K562 (cell line): ENCODE results near the gene OMA1. TPM values are rescaled to one million over a fixed set of nuclear protein-coding genes. Genes with fewer than 3 reads are reported as not detected.

Experiments
- ATAC-seq: fragments of 200-7000 bp; cut with Tn5 transposase; 3 replicates; pipeline ENCODE4 v1.9.1; 2020; ENCODE audit warnings: moderate library complexity
- BruUV-seq: library from RNA; stranded (reverse); fragments of 400-500 nt; replicated peaks from 2 replicates; lab custom pipeline; 2021; lab: Mats Ljungman, UMichigan
- CTCF ChIA-PET: fragments of 300-600 bp; formaldehyde crosslinking; extraction: SDS; loops from one replicate; lab custom pipeline; 2021; ENCODE audit warnings: low intra/inter-chr PET ratio; lab: Yijun Ruan, JAX
- POLR2A ChIA-PET: fragments of 300-600, 350-650 bp; sonication (Branson Sonifier 250); formaldehyde crosslinking; extraction: SDS; loops from one replicate; lab custom pipeline; 2021; ENCODE audit warnings: antibody characterized with exemption, inconsistent platforms; lab: Yijun Ruan, JAX
- DNase-seq, 4 experiments: peaks; one replicate each; pipeline versions ENCODE4 v3.0.0 to v3.0.0-alpha.2; 2011 to 2018; ENCODE audit warnings: low spot score in 3 of 4, mixed read lengths in 3 of 4; ENCODE audit errors: extremely low read depth in 1 of 4
- FAIRE-seq: peaks from 2 replicates; lab custom pipeline; 2011; peaks lifted over from hg19 to GRCh38; lab: Jason Lieb, UNC
- H2AFZ ChIP-seq: 2 replicates; pipeline ENCODE4 v1.6.0; 2011; ENCODE audit warnings: low read depth, low read length, control low read depth, inconsistent platforms
- H3K27ac ChIP-seq: fragments of 200-600 bp; 3 replicates; pipeline ENCODE4 v1.8.0; 2011; ENCODE audit warnings: low read depth, mild to moderate bottlenecking, control low read depth, inconsistent platforms, low read length, moderate library complexity, mixed read lengths; ENCODE audit errors: extremely low read depth
- H3K27me3 ChIP-seq, 2 experiments: fragments of 300-600 bp in 1 of 2; 2 replicates in 1 of 2; 3 replicates in 1 of 2; pipeline versions ENCODE4 v1.6.0 to v1.8.0; 2011; ENCODE audit warnings: inconsistent platforms in 2 of 2, low read length in 2 of 2, mild to moderate bottlenecking in 1 of 2, mixed read lengths in 1 of 2, moderate library complexity in 1 of 2; ENCODE audit not compliant: control insufficient read depth in 2 of 2, insufficient read depth in 2 of 2
- H3K36me3 ChIP-seq: fragments of 300-600 bp; 3 replicates; pipeline ENCODE4 v1.8.0; 2011; ENCODE audit warnings: mild to moderate bottlenecking, low read length, inconsistent platforms; ENCODE audit not compliant: control insufficient read depth, insufficient read depth
- H3K4me1 ChIP-seq, 2 experiments: fragments of 200-600 bp in 1 of 2; replicated peaks in 1 of 2; 2 replicates in 1 of 2; 3 replicates in 1 of 2; pipeline versions ENCODE4 v1.5.1 to v1.8.0; 2011; ENCODE audit warnings: inconsistent platforms in 2 of 2, low read length in 2 of 2, mild to moderate bottlenecking in 1 of 2, mixed read lengths in 1 of 2, moderate library complexity in 1 of 2; ENCODE audit not compliant: control insufficient read depth in 2 of 2, insufficient read depth in 2 of 2
- H3K4me2 ChIP-seq: 2 replicates; pipeline ENCODE4 v1.6.1; 2011; ENCODE audit warnings: low read length, control low read depth, inconsistent platforms, mixed read lengths; ENCODE audit not compliant: insufficient read depth
- H3K4me3 ChIP-seq: fragments of 200-600 bp; sonication (generic), shearing (Covaris generic); 2 replicates; pipeline ENCODE4 v1.5.1; 2016; ENCODE audit warnings: control low read depth, inconsistent platforms
- H3K79me2 ChIP-seq: fragments of 200-600 bp; 3 replicates; pipeline ENCODE4 v1.8.0; 2011; ENCODE audit warnings: low read length, inconsistent platforms; ENCODE audit not compliant: control insufficient read depth, insufficient read depth
- H3K9ac ChIP-seq, 2 experiments: 2 replicates each; pipeline versions ENCODE4 v1.6.0 to v1.6.1; 2011; ENCODE audit warnings: low read depth in 2 of 2, low read length in 2 of 2, control low read depth in 1 of 2, inconsistent platforms in 1 of 2, mild to moderate bottlenecking in 1 of 2, mixed read lengths in 1 of 2; ENCODE audit not compliant: insufficient read depth in 1 of 2
- H3K9me1 ChIP-seq: one replicate; pipeline ENCODE4 v1.6.0; 2011; ENCODE audit warnings: inconsistent platforms, mild to moderate bottlenecking, low read length, moderate library complexity; ENCODE audit not compliant: control insufficient read depth, insufficient read depth
- H3K9me3 ChIP-seq: replicated peaks from 2 replicates; pipeline ENCODE4 v1.5.1; 2011; ENCODE audit warnings: low read depth, low read length, inconsistent platforms; ENCODE audit not compliant: control insufficient read depth, insufficient read depth
- H4K20me1 ChIP-seq: replicated peaks from 2 replicates; pipeline ENCODE4 v1.6.1; 2011; ENCODE audit warnings: low read length, inconsistent platforms, mixed read lengths; ENCODE audit not compliant: control insufficient read depth, insufficient read depth
- ATF6 ChIP-seq: sonication (generic); formaldehyde crosslinking; IDR thresholded peaks from 2 replicates; pipeline ENCODE4 v1.4.0; 2020; ENCODE audit warnings: mild to moderate bottlenecking, missing genetic modification reagents
- BACH1 ChIP-seq: fragments of 200-800 bp; sonication (Bioruptor generic); IDR thresholded peaks from 2 replicates; pipeline ENCODE4 v1.6.1; 2016; ENCODE audit warnings: missing genetic modification characterization, missing compliant biosample characterization
- ELK3 ChIP-seq: fragments of 450-650 bp; formaldehyde crosslinking; IDR thresholded peaks from 2 replicates; pipeline ENCODE4 v1.4.0; 2020; ENCODE audit warnings: mild to moderate bottlenecking
- FIP1L1 ChIP-seq: fragments of 200-400 bp; formaldehyde crosslinking; IDR thresholded peaks from 2 replicates; pipeline ENCODE4 v1.6.1; 2018; ENCODE audit warnings: mild to moderate bottlenecking, low read depth, low read length; ENCODE audit not compliant: poor library complexity, severe bottlenecking
- GTF2E2 ChIP-seq: fragments of 200-800 bp; sonication (Bioruptor generic); IDR thresholded peaks from 2 replicates; pipeline ENCODE4 v1.6.1; 2016; ENCODE audit warnings: missing genetic modification characterization, missing compliant biosample characterization
- HCFC1 ChIP-seq: IDR thresholded peaks from 2 replicates; pipeline ENCODE4 v1.6.1; 2012; ENCODE audit warnings: low read depth, low read length, improper control_type of control experiment
- HMG20B ChIP-seq: fragments of 250-450 bp; sonication (Bioruptor Pico); IDR thresholded peaks from 2 replicates; pipeline ENCODE4 v1.5.0; 2021; ENCODE audit warnings: mild to moderate bottlenecking
- MIER1 ChIP-seq: fragments of 450-650 bp; IDR thresholded peaks from 2 replicates; pipeline ENCODE4 v1.6.1; 2016; ENCODE audit warnings: antibody characterized with exemption, mild to moderate bottlenecking, low read depth
- MTF1 ChIP-seq: fragments of 250-450 bp; sonication (Bioruptor Pico); IDR thresholded peaks from 2 replicates; pipeline ENCODE4 v1.9.0; 2021; ENCODE audit warnings: moderate library complexity, mild to moderate bottlenecking, inconsistent platforms, borderline replicate concordance
- THRAP3 ChIP-seq: fragments of 450-650 bp; IDR thresholded peaks from 2 replicates; pipeline ENCODE4 v1.6.1; 2016; ENCODE audit warnings: mild to moderate bottlenecking, inconsistent platforms, borderline replicate concordance
- ZFP1 ChIP-seq: fragments of 450-650 bp; formaldehyde crosslinking; IDR thresholded peaks from 2 replicates; pipeline ENCODE4 v1.4.0; 2020; ENCODE audit warnings: mild to moderate bottlenecking, mixed read lengths
- ZFPM2 ChIP-seq: fragments of 250-450 bp; sonication (Bioruptor Pico); IDR thresholded peaks from 2 replicates; pipeline ENCODE4 v1.5.1; 2022; ENCODE audit warnings: mild to moderate bottlenecking
- ZNF507 ChIP-seq: conservative IDR thresholded peaks from 2 replicates; pipeline ENCODE4 v1.6.1; 2017; ENCODE audit warnings: missing genetic modification characterization, missing compliant biosample characterization
- ZNF609 ChIP-seq: sonication (generic); formaldehyde crosslinking; IDR thresholded peaks from 2 replicates; pipeline ENCODE4 v1.8.1; 2023; ENCODE audit warnings: missing genetic modification reagents, mild to moderate bottlenecking, borderline replicate concordance
- WGBS: fragments of 100-300 bp; shearing (Covaris generic); methylation state at CpG from one replicate; pipeline ENCODE4 v1.1.6; 2016; ENCODE audit warnings: low coverage, mixed read lengths; ENCODE audit not compliant: insufficient coverage; ENCODE audit errors: missing lambda C conversion rate; 5-methylcytosine and 5-hydroxymethylcytosine counted together
- in situ Hi-C: fragments of 300-500 bp; cut with MboI; formaldehyde crosslinking; loops from 4 replicates; pipeline ENCODE4 v1.15.0; 2018; ENCODE audit warnings: inconsistent platforms, mixed read lengths
- intact Hi-C: fragments of 100-400 bp; cut with micrococcal nuclease; formaldehyde crosslinking; loops from 2 replicates; pipeline ENCODE4 v1.14.2; 2022
- polyA plus RNA-seq, 8 experiments: library from polyadenylated mRNA; depleted of rRNA in 4 of 8; stranded (reverse) in 5 of 8; unstranded in 3 of 8; fragments of >200 nt; fragmentation: Nextera tagmentation in 2 of 8; fragmentation: Illumina TruSeq in 1 of 8; extraction: Ambion mirVana in 2 of 8; extraction: Trizol in 1 of 8; gene quantifications; 2 replicates each; pipeline versions ENCODE4 v1.2.1 to v1.2.3, GENCODE V29; 2011 to 2014; ENCODE audit warnings: inconsistent platforms in 1 of 8, missing spikeins in 1 of 8
- total RNA-seq, 7 experiments: library from RNA; depleted of rRNA in 6 of 7; stranded (reverse); fragments of >200 nt in 6 of 7; fragmentation: Illumina TruSeq in 2 of 7; extraction: Trizol in 2 of 7; gene quantifications; 2 replicates each; pipeline versions ENCODE4 v1.2.1 to v1.2.3, GENCODE V29; 2011 to 2021; ENCODE audit warnings: low replicate concordance in 1 of 7

The OMA1 gene
- total and polyA plus RNA-seq, 9 of the 15 experiments (the other 6 are each of a cell fraction or from before 2014, with no cell fraction given): 16.6 to 51.5 (median 33.5) TPM

GRCh38 chr1:58513956-58514355 is 32.6 kb downstream of the OMA1 start (continued):
- no peak for TF ChIP-seq BACH1 (tag)

- DNase-seq (no peak), ATAC-seq (no peak), FAIRE-seq (no peak)
- no peaks in the 10 kb centered on the region for H3K4me1 ChIP-seq
- no peak overlapping the region for H3K9ac ChIP-seq
- ChIA-PET CTCF (no interaction called here), POLR2A (interaction anchor here (0.5 to 0.7 kb wide), 2 partner anchors 12 to 1239 kb away, joined by 3 read pairs; no protein-coding TSS in a partner anchor)
- H4K20me1 ChIP-seq: no peaks in the 10 kb centered on the region
- no peak overlapping the region for H3K4me2 ChIP-seq
- no peak overlapping the region for H3K4me3 ChIP-seq
- in situ Hi-C loops: loop anchor here (25.0 kb wide), 1 partner anchor 1254 kb away; no protein-coding TSS in a partner anchor
- H3K79me2 ChIP-seq: no peaks in the 10 kb centered on the region
- 57% methylated on average over 3 of the region's 3 CpGs for WGBS
- no peaks in the 10 kb centered on the region for H3K27me3 ChIP-seq
- H3K36me3 ChIP-seq: peaks cover 15% of the 10 kb centered on the region; the same call in 2 of the 3 replicates
- H3K27ac ChIP-seq: no peak overlapping the region
- intact Hi-C loops: no loop called here
- no peaks in the 10 kb centered on the region for H3K9me1 ChIP-seq
- H3K9me3 ChIP-seq: no peaks in the 10 kb centered on the region
- no peak overlapping the region for H2AFZ ChIP-seq
- BruUV-seq: no TSS peak
- TF ChIP-seq FIP1L1 (no peak), HCFC1 (no peak), ATF6 (CRISPR knock-in tag) (no peak), ELK3 (no peak), ZFP1 (no peak), HMG20B (CRISPR knock-in tag) (no peak), ZNF609 (CRISPR knock-in tag) (no peak), ZNF507 (no peak), MTF1 (no peak), ZFPM2 (no peak), MIER1 (no peak), THRAP3 (no peak), GTF2E2 (no peak)
Observed at GRCh38 chr1:58508629-58509028, 37.9 kb downstream of the OMA1 start.
